NCI-H1092 treated with DMSO at 0.1 percent for 48 hours (cell line): ENCODE measurements around the gene GPR39.

Experiments
- DNase-seq: peaks from one replicate; lab custom pipeline; 2025; lab: John Stamatoyannopoulos, UW

The GPR39 gene

GRCh38 chr2:132446444-132446843, 29.8 kb downstream of the GPR39 start:
- no peak for DNase-seq

GRCh38 chr2:132448331-132448730, 31.7 kb downstream of the GPR39 start:
- DNase-seq: no peak

- peak; percentile 19 for DNase-seq
These were observed 32.2 kb downstream of the GPR39 start for GRCh38 chr2:132448771-132449170.

- no peak for DNase-seq
These were observed 33.3 kb downstream of the GPR39 start for GRCh38 chr2:132449868-132450267.

- no peak for DNase-seq
These were observed 44.2 kb downstream of the GPR39 start for GRCh38 chr2:132460781-132461180.

- no peak for DNase-seq
These were observed 45.6 kb downstream of the GPR39 start for GRCh38 chr2:132462236-132462635.

GRCh38 chr2:132463719-132464118, 47.1 kb downstream of the GPR39 start:
- DNase-seq: no peak

GRCh38 chr2:132465917-132466316, 49.3 kb downstream of the GPR39 start:
- no peak for DNase-seq

GRCh38 chr2:132466428-132467028, 49.9 kb downstream of the GPR39 start:
- no peak for DNase-seq

GRCh38 chr2:132468821-132469675, 52.4 kb downstream of the GPR39 start:
- peak; percentile 66 for DNase-seq

- no peak for DNase-seq
These were observed 54.1 kb downstream of the GPR39 start for GRCh38 chr2:132470746-132471145.

- no peak for DNase-seq
These were observed 56.7 kb downstream of the GPR39 start for GRCh38 chr2:132473174-132473883.

- DNase-seq: no peak
These were observed 59.0 kb downstream of the GPR39 start for GRCh38 chr2:132475615-132476014.

- DNase-seq: no peak
These were observed 60.8 kb downstream of the GPR39 start for GRCh38 chr2:132477436-132477835.

GRCh38 chr2:132477962-132478361, 61.4 kb downstream of the GPR39 start:
- peak; percentile 41 for DNase-seq

- DNase-seq: peak; percentile 70
These were observed 62.0 kb downstream of the GPR39 start for GRCh38 chr2:132478461-132479105.

GRCh38 chr2:132479155-132479554, 62.5 kb downstream of the GPR39 start:
- DNase-seq: peak; percentile 46

- no peak for DNase-seq
These were observed 66.2 kb downstream of the GPR39 start for GRCh38 chr2:132482821-132483220.

- DNase-seq: no peak
These were observed 67.5 kb downstream of the GPR39 start for GRCh38 chr2:132484144-132484543.

GRCh38 chr2:132488491-132488890, 71.9 kb downstream of the GPR39 start:
- DNase-seq: no peak

- DNase-seq: no peak
These were observed 72.5 kb downstream of the GPR39 start for GRCh38 chr2:132489150-132489549.

GRCh38 chr2:132495881-132496280, 79.3 kb downstream of the GPR39 start:
- no peak for DNase-seq
